GM06990 (cell line): ENCODE data around the gene CNTN5.
"Not testable (repeated sequence)": the region's sequence is repeated elsewhere in the genome, so short reads cannot be mapped to it uniquely, and the experiment has no call there.

Source experiments
- DNase-seq: peaks from one replicate; pipeline ENCODE4 v3.0.0-alpha.2; 2011; ENCODE audit not compliant: insufficient read length; ENCODE audit errors: extremely low read depth
- H3K27me3 ChIP-seq: replicated peaks from 2 replicates; pipeline ENCODE4 v1.6.0; 2011; ENCODE audit warnings: low read length; ENCODE audit not compliant: control insufficient read depth, insufficient read depth
- H3K36me3 ChIP-seq: 2 replicates; pipeline ENCODE4 v1.5.1; 2011; ENCODE audit warnings: low read length; ENCODE audit not compliant: control insufficient read depth, insufficient read depth
- H3K4me3 ChIP-seq: replicated peaks from 2 replicates; pipeline ENCODE4 v1.5.1; 2011; ENCODE audit warnings: low read depth, mild to moderate bottlenecking, control low read depth, low read length
- TF ChIP-seq, protein P1 (sequence below): IDR thresholded peaks from 2 replicates; pipeline ENCODE4 v1.5.1; 2011; ENCODE audit warnings: low read length, control low read depth, mild to moderate bottlenecking, inconsistent platforms; ENCODE audit not compliant: insufficient read depth, poor library complexity, severe bottlenecking

The CNTN5 gene

DNA sequence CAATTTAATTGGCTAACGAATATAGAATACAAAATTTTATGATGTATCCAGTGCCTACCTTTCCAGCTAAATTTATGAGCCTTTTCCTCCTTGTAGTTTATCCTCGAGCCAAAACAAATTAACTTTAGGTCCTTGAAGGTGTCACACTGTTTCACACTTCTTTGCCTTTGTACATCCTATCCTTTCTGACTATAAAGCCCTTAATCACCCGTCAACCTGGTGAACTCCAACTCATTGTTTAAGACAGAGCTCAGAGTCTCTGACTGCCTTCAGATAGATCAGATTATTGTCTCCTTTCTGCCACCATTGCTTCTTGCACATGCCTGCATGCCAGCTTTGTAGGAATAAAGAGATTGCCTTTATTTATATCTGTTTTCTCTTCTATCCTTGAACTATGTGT is 58.8 kb downstream of the CNTN5 start:
- Histone ChIP-seq H3K4me3 (no peak overlapping the region), H3K27me3 (no peaks in the 10 kb centered on the region), H3K36me3 (no peaks in the 10 kb centered on the region)
- no peak for DNase-seq
- TF ChIP-seq, protein P1, sequence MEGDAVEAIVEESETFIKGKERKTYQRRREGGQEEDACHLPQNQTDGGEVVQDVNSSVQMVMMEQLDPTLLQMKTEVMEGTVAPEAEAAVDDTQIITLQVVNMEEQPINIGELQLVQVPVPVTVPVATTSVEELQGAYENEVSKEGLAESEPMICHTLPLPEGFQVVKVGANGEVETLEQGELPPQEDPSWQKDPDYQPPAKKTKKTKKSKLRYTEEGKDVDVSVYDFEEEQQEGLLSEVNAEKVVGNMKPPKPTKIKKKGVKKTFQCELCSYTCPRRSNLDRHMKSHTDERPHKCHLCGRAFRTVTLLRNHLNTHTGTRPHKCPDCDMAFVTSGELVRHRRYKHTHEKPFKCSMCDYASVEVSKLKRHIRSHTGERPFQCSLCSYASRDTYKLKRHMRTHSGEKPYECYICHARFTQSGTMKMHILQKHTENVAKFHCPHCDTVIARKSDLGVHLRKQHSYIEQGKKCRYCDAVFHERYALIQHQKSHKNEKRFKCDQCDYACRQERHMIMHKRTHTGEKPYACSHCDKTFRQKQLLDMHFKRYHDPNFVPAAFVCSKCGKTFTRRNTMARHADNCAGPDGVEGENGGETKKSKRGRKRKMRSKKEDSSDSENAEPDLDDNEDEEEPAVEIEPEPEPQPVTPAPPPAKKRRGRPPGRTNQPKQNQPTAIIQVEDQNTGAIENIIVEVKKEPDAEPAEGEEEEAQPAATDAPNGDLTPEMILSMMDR: no peak

- Histone ChIP-seq H3K4me3 (no peak overlapping the region), H3K36me3 (no peaks in the 10 kb centered on the region), H3K27me3 (no peaks in the 10 kb centered on the region)
- DNase-seq: no peak
- TF ChIP-seq, protein P1: no peak
These were observed 59.4 kb downstream of the CNTN5 start for GRCh38 chr11:99080154-99080553.

DNA sequence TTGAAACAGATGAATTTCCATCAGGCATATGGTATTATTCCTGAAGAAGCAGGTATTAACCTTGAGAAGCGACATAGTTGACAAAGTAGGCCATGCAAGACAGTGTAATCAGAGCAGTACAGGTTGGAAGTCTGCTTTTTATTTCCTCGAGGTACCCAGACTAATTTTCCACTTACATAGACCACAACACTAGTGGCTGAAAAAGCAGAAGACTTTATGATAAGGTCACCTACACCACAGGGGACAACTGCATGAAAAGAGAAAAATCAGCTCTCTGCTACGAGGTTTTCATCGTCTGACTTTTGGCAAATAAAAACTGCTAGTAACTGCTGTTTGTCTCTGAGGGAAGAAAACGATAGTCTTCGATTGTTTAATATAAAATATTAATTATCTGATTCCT is 77.5 kb downstream of the CNTN5 start:
- TF ChIP-seq, protein P1: no peak
- Histone ChIP-seq H3K36me3 (no peaks in the 10 kb centered on the region), H3K4me3 (no peak overlapping the region), H3K27me3 (no peaks in the 10 kb centered on the region)
- no peak for DNase-seq

- TF ChIP-seq, protein P1: no peak
- Histone ChIP-seq H3K27me3 (no peaks in the 10 kb centered on the region), H3K36me3 (no peaks in the 10 kb centered on the region), H3K4me3 (no peak overlapping the region)
- peak; percentile 12 for DNase-seq
These were observed 78.0 kb downstream of the CNTN5 start for GRCh38 chr11:99098751-99099150.

GRCh38 chr11:99117603-99118002 is 96.9 kb downstream of the CNTN5 start:
- no peak for DNase-seq
- H3K27me3 ChIP-seq: no peaks in the 10 kb centered on the region
- TF ChIP-seq, protein P1: no peak

GRCh38 chr11:99133862-99134261 is 113.1 kb downstream of the CNTN5 start:
- not testable (repeated sequence) for H3K4me3 ChIP-seq, H3K27me3 ChIP-seq, H3K36me3 ChIP-seq, DNase-seq

More at GRCh38 chr11:99117603-99118002, 96.9 kb downstream of the CNTN5 start:
- H3K4me3 ChIP-seq: no peak overlapping the region
- no peaks in the 10 kb centered on the region for H3K36me3 ChIP-seq
